NCI-H446 treated with DMSO at 0.1 percent for 48 hours (cell line): Measurements from ENCODE around the gene SNX25.

ENCODE experiments used
- DNase-seq: peaks from one replicate; lab custom pipeline; 2025; lab: John Stamatoyannopoulos, UW

Gene SNX25

GRCh38 chr4:185265942-185266341, 56.5 kb downstream of the SNX25 start:
- DNase-seq: no peak

GRCh38 chr4:185269286-185269685, 59.9 kb downstream of the SNX25 start:
- DNase-seq: no peak

- no peak for DNase-seq
Observed at GRCh38 chr4:185270037-185270436, 60.6 kb downstream of the SNX25 start.

GRCh38 chr4:185270885-185271284, 61.5 kb downstream of the SNX25 start:
- no peak for DNase-seq

GRCh38 chr4:185272245-185272644, 62.8 kb downstream of the SNX25 start:
- no peak for DNase-seq

GRCh38 chr4:185275501-185275900, 66.1 kb downstream of the SNX25 start:
- no peak for DNase-seq

- DNase-seq: no peak
Observed at GRCh38 chr4:185276036-185276435, 66.6 kb downstream of the SNX25 start.

GRCh38 chr4:185278716-185279115, 69.3 kb downstream of the SNX25 start:
- DNase-seq: no peak

GRCh38 chr4:185280608-185281007, 71.2 kb downstream of the SNX25 start:
- no peak for DNase-seq

GRCh38 chr4:185282968-185283367, 73.6 kb downstream of the SNX25 start:
- DNase-seq: no peak

GRCh38 chr4:185283723-185284122, 74.3 kb downstream of the SNX25 start:
- DNase-seq: no peak

GRCh38 chr4:185285632-185286393, 76.4 kb downstream of the SNX25 start:
- no peak for DNase-seq

GRCh38 chr4:185286571-185286970, 77.2 kb downstream of the SNX25 start:
- no peak for DNase-seq

GRCh38 chr4:185287031-185287430, 77.6 kb downstream of the SNX25 start:
- no peak for DNase-seq

- no peak for DNase-seq
Observed at GRCh38 chr4:185290018-185290607, 80.7 kb downstream of the SNX25 start.

GRCh38 chr4:185290656-185291055, 81.3 kb downstream of the SNX25 start:
- no peak for DNase-seq

- no peak for DNase-seq
Observed at GRCh38 chr4:185293202-185293601, 83.8 kb downstream of the SNX25 start.

- DNase-seq: no peak
Observed at GRCh38 chr4:185296665-185297460, 87.5 kb downstream of the SNX25 start.

GRCh38 chr4:185298728-185299430, 89.5 kb downstream of the SNX25 start:
- DNase-seq: no peak

- no peak for DNase-seq
Observed at GRCh38 chr4:185304541-185304940, 95.1 kb downstream of the SNX25 start.

- no peak for DNase-seq
Observed at GRCh38 chr4:185304944-185305690, 95.7 kb downstream of the SNX25 start.
